Measurements from ENCODE around the gene UROC1. TPM values are rescaled to one million over a fixed set of nuclear protein-coding genes. Genes with fewer than 3 reads are reported as not detected.

UROC1 gene
- total and polyA plus RNA-seq, 8 donors, result not detected

DNA sequence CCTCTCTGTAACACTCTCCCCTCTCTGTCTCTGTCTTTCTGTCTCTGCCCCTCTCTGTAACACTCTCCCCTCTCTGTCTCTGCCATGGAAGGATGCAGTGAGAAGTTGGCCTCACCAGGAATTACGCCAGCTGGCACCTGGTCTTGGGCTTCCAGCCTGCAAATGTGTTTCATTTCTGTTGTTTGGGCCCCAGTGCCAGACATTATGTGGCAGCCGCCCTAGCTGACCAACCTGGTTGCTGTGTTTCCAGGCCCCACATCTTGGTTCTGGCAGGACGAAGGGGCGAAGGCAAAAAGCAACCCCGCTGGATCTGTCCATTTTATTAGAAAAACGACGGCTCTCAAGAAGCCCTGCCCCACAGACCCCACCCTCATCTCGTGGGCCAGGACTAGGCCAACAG lies 36.7 kb downstream of the UROC1 start:
- intact Hi-C loops (cut with DNase I; ENCODE audit: low total_unique reads), result no loop called here
- Histone ChIP-seq H3K36me3 (no peaks in the 10 kb centered on the region), H3K27me3 (no peaks in the 10 kb centered on the region), H3K27ac (no peak overlapping the region), H3K4me1 (peaks cover 3 to 10% (median 8%) of the 10 kb centered on the region in 4 donors), H3K4me3 (no peak overlapping the region), H3K9me3 (no peaks in the 10 kb centered on the region)
- DNase-seq, result no peak
- WGBS, 5 donors, result 57 to 81% (median 64%) methylated on average over 8 of the region's 8 CpGs
- no peak for TF ChIP-seq POLR2A (IDR thresholded peaks at IDR 0.05)
- TF ChIP-seq EP300 (IDR thresholded peaks at IDR 0.05), result no peak
- no peak for TF ChIP-seq POLR2AphosphoS5 (IDR thresholded peaks at IDR 0.05)
- TF ChIP-seq, protein P1, sequence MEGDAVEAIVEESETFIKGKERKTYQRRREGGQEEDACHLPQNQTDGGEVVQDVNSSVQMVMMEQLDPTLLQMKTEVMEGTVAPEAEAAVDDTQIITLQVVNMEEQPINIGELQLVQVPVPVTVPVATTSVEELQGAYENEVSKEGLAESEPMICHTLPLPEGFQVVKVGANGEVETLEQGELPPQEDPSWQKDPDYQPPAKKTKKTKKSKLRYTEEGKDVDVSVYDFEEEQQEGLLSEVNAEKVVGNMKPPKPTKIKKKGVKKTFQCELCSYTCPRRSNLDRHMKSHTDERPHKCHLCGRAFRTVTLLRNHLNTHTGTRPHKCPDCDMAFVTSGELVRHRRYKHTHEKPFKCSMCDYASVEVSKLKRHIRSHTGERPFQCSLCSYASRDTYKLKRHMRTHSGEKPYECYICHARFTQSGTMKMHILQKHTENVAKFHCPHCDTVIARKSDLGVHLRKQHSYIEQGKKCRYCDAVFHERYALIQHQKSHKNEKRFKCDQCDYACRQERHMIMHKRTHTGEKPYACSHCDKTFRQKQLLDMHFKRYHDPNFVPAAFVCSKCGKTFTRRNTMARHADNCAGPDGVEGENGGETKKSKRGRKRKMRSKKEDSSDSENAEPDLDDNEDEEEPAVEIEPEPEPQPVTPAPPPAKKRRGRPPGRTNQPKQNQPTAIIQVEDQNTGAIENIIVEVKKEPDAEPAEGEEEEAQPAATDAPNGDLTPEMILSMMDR (IDR thresholded peaks at IDR 0.05), result no peak

DNA sequence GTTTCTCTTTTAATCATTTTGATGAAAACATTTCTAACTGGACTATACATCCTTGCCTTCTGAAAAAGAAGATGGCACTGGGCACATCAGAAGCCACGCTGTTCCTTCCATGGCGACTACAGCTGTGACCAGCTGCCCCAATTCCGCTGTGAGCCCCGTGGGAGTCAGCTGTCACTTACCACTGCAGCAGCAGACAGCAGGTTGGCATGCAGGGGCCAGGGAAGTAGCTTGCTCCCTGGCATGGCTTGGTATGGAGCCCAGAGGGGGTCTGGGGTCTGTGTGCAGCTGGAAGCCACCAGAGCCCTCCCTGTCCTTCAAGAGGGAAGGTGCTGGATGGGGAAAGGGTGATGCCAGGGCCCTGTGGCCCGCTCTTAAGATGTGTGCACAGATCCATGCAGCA lies 37.4 kb downstream of the UROC1 start:
- no peak for TF ChIP-seq POLR2AphosphoS5 (IDR thresholded peaks at IDR 0.05)
- TF ChIP-seq, protein P1 (IDR thresholded peaks at IDR 0.05), result no peak
- TF ChIP-seq EP300 (IDR thresholded peaks at IDR 0.05), result no peak
- TF ChIP-seq POLR2A (IDR thresholded peaks at IDR 0.05), result no peak
- Histone ChIP-seq H3K27me3 (no peaks in the 10 kb centered on the region), H3K36me3 (no peaks in the 10 kb centered on the region), H3K27ac (no peak overlapping the region), H3K4me1 (peaks cover 3 to 10% (median 8%) of the 10 kb centered on the region in 4 donors), H3K9me3 (no peaks in the 10 kb centered on the region), H3K4me3 (no peak overlapping the region)
- 77 to 92% (median 89%) methylated on average over 5 of the region's 5 CpGs for WGBS, 5 donors
- intact Hi-C loops (cut with DNase I; ENCODE audit: low total_unique reads), result no loop called here
- no peak for DNase-seq

- Histone ChIP-seq H3K27me3 (no peaks in the 10 kb centered on the region), H3K36me3 (no peaks in the 10 kb centered on the region), H3K4me1 (peaks cover 3 to 14% (median 12%) of the 10 kb centered on the region in 4 donors), H3K4me3 (no peak overlapping the region), H3K9me3 (no peaks in the 10 kb centered on the region), H3K27ac (no peak overlapping the region)
- no peak for TF ChIP-seq POLR2A (IDR thresholded peaks at IDR 0.05)
- TF ChIP-seq POLR2AphosphoS5 (IDR thresholded peaks at IDR 0.05), result no peak
- TF ChIP-seq, protein P1 (IDR thresholded peaks at IDR 0.05), result no peak
- TF ChIP-seq EP300 (IDR thresholded peaks at IDR 0.05), result no peak
- no peak for DNase-seq
- 81 to 91% (median 86%) methylated on average over 1 of the region's 1 CpG for WGBS, 5 donors
- intact Hi-C loops (cut with DNase I; ENCODE audit: low total_unique reads), result no loop called here
Observed at GRCh38 chr3:126479642-126480041, 37.9 kb downstream of the UROC1 start.

- Histone ChIP-seq H3K4me3 (no peak overlapping the region), H3K27me3 (no peaks in the 10 kb centered on the region), H3K4me1 (peaks cover 11 to 22% (median 21%) of the 10 kb centered on the region in 4 donors), H3K36me3 (no peaks in the 10 kb centered on the region), H3K27ac (no peak overlapping the region), H3K9me3 (no peaks in the 10 kb centered on the region)
- TF ChIP-seq EP300 (IDR thresholded peaks at IDR 0.05) (no peak), POLR2A (IDR thresholded peaks at IDR 0.05) (no peak), POLR2AphosphoS5 (IDR thresholded peaks at IDR 0.05) (no peak)
- TF ChIP-seq, protein P1 (IDR thresholded peaks at IDR 0.05), result no peak
- WGBS, 5 donors, result 94 to 97% (median 95%) methylated on average over 12 to 14 of the region's 14 CpGs
- intact Hi-C loops (cut with DNase I; ENCODE audit: low total_unique reads), result no loop called here
- no peak for DNase-seq
Observed at GRCh38 chr3:126478581-126479310, 38.8 kb downstream of the UROC1 start.

All from stomach (tissue), 9 donors.